HG03442 (cell line): Measurements from ENCODE around the gene NDRG3.

ENCODE experiments used
- ATAC-seq: cut with Tn5 transposase; IDR thresholded peaks from one replicate; pipeline ENCODE4 v1.9.1; 2021; ENCODE audit warnings: mild to moderate bottlenecking, moderate library complexity; ENCODE audit not compliant: unreplicated experiment

NDRG3 gene

GRCh38 chr20:36761125-36761524 is 15.2 kb upstream of the NDRG3 start:
- ATAC-seq, result no peak

GRCh38 chr20:36760647-36761046 is 14.8 kb upstream of the NDRG3 start:
- ATAC-seq, result no peak

GRCh38 chr20:36758276-36758675 is 12.4 kb upstream of the NDRG3 start:
- ATAC-seq, result no peak

GRCh38 chr20:36756496-36756895 is 10.6 kb upstream of the NDRG3 start:
- ATAC-seq, result no peak

- no peak for ATAC-seq
Measured at GRCh38 chr20:36754656-36755222, 8.8 kb upstream of the NDRG3 start.

GRCh38 chr20:36752582-36752981 is 6.7 kb upstream of the NDRG3 start:
- ATAC-seq, result no peak

GRCh38 chr20:36745234-36745926 is 510 bp downstream of the NDRG3 start:
- peak; percentile 32 for ATAC-seq

- ATAC-seq, result no peak
Measured at GRCh38 chr20:36744764-36745191, 1.1 kb downstream of the NDRG3 start.

- ATAC-seq, result no peak
Measured at GRCh38 chr20:36744243-36744642, 1.6 kb downstream of the NDRG3 start.

- no peak for ATAC-seq
Measured at GRCh38 chr20:36742558-36742957, 3.3 kb downstream of the NDRG3 start.

- ATAC-seq, result no peak
Measured at GRCh38 chr20:36741072-36741471, 4.8 kb downstream of the NDRG3 start.

GRCh38 chr20:36737183-36737499 is 8.7 kb downstream of the NDRG3 start:
- no peak for ATAC-seq

GRCh38 chr20:36736451-36737182 is 9.3 kb downstream of the NDRG3 start:
- no peak for ATAC-seq

- ATAC-seq, result no peak
Measured at GRCh38 chr20:36732456-36732855, 13.4 kb downstream of the NDRG3 start.

- ATAC-seq, result no peak
Measured at GRCh38 chr20:36728986-36729385, 16.9 kb downstream of the NDRG3 start.

GRCh38 chr20:36726168-36726567 is 19.7 kb downstream of the NDRG3 start:
- ATAC-seq, result no peak

- no peak for ATAC-seq
Measured at GRCh38 chr20:36720510-36720909, 25.4 kb downstream of the NDRG3 start.

GRCh38 chr20:36717657-36718056 is 28.2 kb downstream of the NDRG3 start:
- no peak for ATAC-seq

GRCh38 chr20:36717021-36717420 is 28.9 kb downstream of the NDRG3 start:
- ATAC-seq, result no peak

- no peak for ATAC-seq
Measured at GRCh38 chr20:36712775-36713174, 33.1 kb downstream of the NDRG3 start.

- ATAC-seq, result no peak
Measured at GRCh38 chr20:36709126-36709525, 36.8 kb downstream of the NDRG3 start.

GRCh38 chr20:36703530-36703929 is 42.4 kb downstream of the NDRG3 start:
- no peak for ATAC-seq
